Activated T-helper 2 cell treated with anti-CD3 and anti-CD28 coated beads, Interferon-gamma antibody, Interleukin-2, Interleukin-4, amounts not matched to agents 10 μg/mL and 5 μg/mL and 100 μg/mL, durations not matched to agents 14 hours and 24 hours and 36 hours (primary cell): Measurements from ENCODE around the gene DENND4B. TPM values are rescaled to one million over a fixed set of nuclear protein-coding genes. Genes with fewer than 3 reads are reported as not detected.
A peak's percentile ranks its signal among the peaks of the same experiment; 100 is the strongest.

Experiments used
- DNase-seq: peaks from one replicate; pipeline ENCODE4 v3.0.0; 2021; ENCODE audit warnings: low spot score
- H3K27ac Mint-ChIP-seq: one replicate; pipeline ENCODE4 v1.8.0; 2021; ENCODE audit warnings: mixed read lengths
- H3K27me3 Mint-ChIP-seq: one replicate; pipeline ENCODE4 v1.8.0; 2021; ENCODE audit warnings: low read depth, mixed read lengths
- H3K36me3 Mint-ChIP-seq: one replicate; pipeline ENCODE4 v1.8.0; 2021; ENCODE audit warnings: low read depth, mixed read lengths
- H3K4me1 Mint-ChIP-seq: one replicate; pipeline ENCODE4 v1.8.0; 2021; ENCODE audit warnings: low read depth, mixed read lengths
- H3K4me3 Mint-ChIP-seq: one replicate; pipeline ENCODE4 v1.8.0; 2021; ENCODE audit warnings: low read depth, mild to moderate bottlenecking, moderate library complexity, mixed read lengths
- H3K9me3 Mint-ChIP-seq: one replicate; pipeline ENCODE4 v1.8.0; 2021; ENCODE audit warnings: mixed read lengths
- intact Hi-C: fragments of 100-400 bp; cut with micrococcal nuclease; formaldehyde crosslinking; loops from one replicate; pipeline ENCODE4 v1.15.1; 2023
- total RNA-seq: library from RNA; stranded (reverse); gene quantifications from 2 replicates; pipeline ENCODE4 v1.2.3, GENCODE V29; 2022

The DENND4B gene
- total RNA-seq, 1 donor from 2014 or later = 124 TPM

GRCh38 chr1:153967107-153967999 is 20.8 kb upstream of the DENND4B start, which contains the start of gene CREB3L4:
CREB3L4 (plus strand) TSS chr1:153967902; CDS start chr1:153968526, 624 bp downstream.
- peak; percentile 84 for DNase-seq
- Mint-ChIP-seq H3K27me3 (no peaks in the 10 kb centered on the region), H3K4me1 (peaks cover 47% of the 10 kb centered on the region), H3K4me3 (peak within 1 kb of the TSS; percentile 86), H3K36me3 (peaks cover 17% of the 10 kb centered on the region), H3K27ac (peak within 1 kb of the TSS; percentile 98), H3K9me3 (no peaks in the 10 kb centered on the region)
- intact Hi-C loops = loop anchor here (1.0 to 10.0 kb wide), 3 partner anchors 9 to 423 kb away; partner anchors contain the start of genes CRTC2, JTB, S100A3 and S100A4

GRCh38 chr1:153963850-153964331 is 17.4 kb upstream of the DENND4B start:
- Mint-ChIP-seq H3K9me3 (no peaks in the 10 kb centered on the region), H3K27ac (peak overlapping the region; percentile 86), H3K4me3 (peak overlapping the region; percentile 84), H3K36me3 (peaks cover 31% of the 10 kb centered on the region), H3K4me1 (peaks cover 53% of the 10 kb centered on the region), H3K27me3 (no peaks in the 10 kb centered on the region)
- intact Hi-C loops = loop anchor here (2.0 to 10.0 kb wide), 2 partner anchors 13 to 419 kb away; partner anchors contain the start of genes JTB, S100A3, S100A4 and S100A5
- DNase-seq = no peak

- intact Hi-C loops = loop anchor here (2.0 to 10.0 kb wide), 2 partner anchors 14 to 418 kb away; partner anchors contain the start of genes JTB, S100A3, S100A4 and S100A5
- Mint-ChIP-seq H3K27ac (peak within 1 kb of the TSS; percentile 86), H3K27me3 (no peaks in the 10 kb centered on the region), H3K4me1 (peaks cover 49% of the 10 kb centered on the region), H3K36me3 (peaks cover 35% of the 10 kb centered on the region), H3K4me3 (peak within 1 kb of the TSS; percentile 84), H3K9me3 (no peaks in the 10 kb centered on the region)
- DNase-seq = peak; percentile 93
Observed at GRCh38 chr1:153963030-153963849, 16.7 kb upstream of the DENND4B start, which contains the start of gene SLC39A1. SLC39A1 (minus strand) TSS chr1:153963537; CDS start chr1:153962715, 822 bp downstream.

GRCh38 chr1:153962088-153963029 is 15.8 kb upstream of the DENND4B start:
- Mint-ChIP-seq H3K27me3 (no peaks in the 10 kb centered on the region), H3K9me3 (no peaks in the 10 kb centered on the region), H3K27ac (peak overlapping the region; percentile 86), H3K4me1 (peaks cover 46% of the 10 kb centered on the region), H3K4me3 (peak overlapping the region; percentile 84), H3K36me3 (peaks cover 38% of the 10 kb centered on the region)
- intact Hi-C loops = loop anchor here (2.0 to 10.0 kb wide), 2 partner anchors 14 to 418 kb away; partner anchors contain the start of genes JTB, S100A3, S100A4 and S100A5
- no peak for DNase-seq

GRCh38 chr1:153961421-153961820 is 14.9 kb upstream of the DENND4B start:
- intact Hi-C loops = loop anchor here (10.0 kb wide), 1 partner anchor 417 kb away; the partner anchor contains the start of genes S100A3, S100A4 and S100A5
- Mint-ChIP-seq H3K4me3 (peak overlapping the region; percentile 54), H3K4me1 (peaks cover 50% of the 10 kb centered on the region), H3K27me3 (no peaks in the 10 kb centered on the region), H3K27ac (peak overlapping the region; percentile 25), H3K9me3 (no peaks in the 10 kb centered on the region), H3K36me3 (peaks cover 36% of the 10 kb centered on the region)
- no peak for DNase-seq

GRCh38 chr1:153960206-153960605 is 13.7 kb upstream of the DENND4B start:
- DNase-seq = no peak
- no peak overlapping the region for H3K27ac Mint-ChIP-seq

GRCh38 chr1:153959454-153959853 is 12.9 kb upstream of the DENND4B start:
- no peak for DNase-seq
- H3K4me1 Mint-ChIP-seq = peaks cover 53% of the 10 kb centered on the region
- H3K27me3 Mint-ChIP-seq = no peaks in the 10 kb centered on the region
- no peaks in the 10 kb centered on the region for H3K9me3 Mint-ChIP-seq
- H3K27ac Mint-ChIP-seq = peak overlapping the region; percentile 50
- intact Hi-C loops = no loop called here
- H3K4me3 Mint-ChIP-seq = no peak overlapping the region
- peaks cover 29% of the 10 kb centered on the region for H3K36me3 Mint-ChIP-seq

More at GRCh38 chr1:153960206-153960605, 13.7 kb upstream of the DENND4B start:
- Mint-ChIP-seq H3K4me1 (peaks cover 53% of the 10 kb centered on the region), H3K36me3 (peaks cover 27% of the 10 kb centered on the region), H3K4me3 (no peak overlapping the region), H3K27me3 (no peaks in the 10 kb centered on the region), H3K9me3 (no peaks in the 10 kb centered on the region)
- intact Hi-C loops = loop anchor here (10.0 kb wide), 1 partner anchor 415 kb away; the partner anchor contains the start of genes S100A3, S100A4 and S100A5

GRCh38 chr1:153958961-153959260 is 12.4 kb upstream of the DENND4B start:
- Mint-ChIP-seq H3K4me3 (peak overlapping the region; percentile 97), H3K4me1 (peaks cover 53% of the 10 kb centered on the region), H3K36me3 (peaks cover 34% of the 10 kb centered on the region), H3K27ac (peak overlapping the region; percentile 94), H3K9me3 (no peaks in the 10 kb centered on the region), H3K27me3 (no peaks in the 10 kb centered on the region)
- intact Hi-C loops = loop anchor here (1.0 kb wide), 3 partner anchors 8 to 36 kb away; partner anchors contain the start of genes CREB3L4 and DENND4B
- DNase-seq = no peak

- Mint-ChIP-seq H3K27ac (peak within 1 kb of the TSS; percentile 94), H3K4me3 (peak within 1 kb of the TSS; percentile 97), H3K4me1 (peaks cover 51% of the 10 kb centered on the region), H3K27me3 (no peaks in the 10 kb centered on the region), H3K9me3 (no peaks in the 10 kb centered on the region), H3K36me3 (peaks cover 38% of the 10 kb centered on the region)
- peak; percentile 96 for DNase-seq
- intact Hi-C loops = loop anchor here (1.0 kb wide), 3 partner anchors 9 to 35 kb away; partner anchors contain the start of genes CREB3L4 and DENND4B
Observed at GRCh38 chr1:153958111-153958960, 11.8 kb upstream of the DENND4B start, which contains the start of gene CRTC2. CRTC2 (minus strand) TSS chr1:153958612; CDS start chr1:153958497, 115 bp downstream.

- H3K4me1 Mint-ChIP-seq = peaks cover 49% of the 10 kb centered on the region
- H3K27ac Mint-ChIP-seq = peak overlapping the region; percentile 94
- peak; percentile 39 for DNase-seq
- intact Hi-C loops = loop anchor here (1.0 kb wide), 3 partner anchors 10 to 34 kb away; partner anchors contain the start of genes CREB3L4 and DENND4B
- H3K27me3 Mint-ChIP-seq = no peaks in the 10 kb centered on the region
- H3K9me3 Mint-ChIP-seq = no peaks in the 10 kb centered on the region
- peak overlapping the region; percentile 97 for H3K4me3 Mint-ChIP-seq
- H3K36me3 Mint-ChIP-seq = peaks cover 41% of the 10 kb centered on the region
Observed at GRCh38 chr1:153957744-153958110, 11.2 kb upstream of the DENND4B start.
